T follicular helper cell (primary cell): ENCODE results near the gene LRRK1.

Experiments used
- DNase-seq: peaks from one replicate; pipeline ENCODE4 v3.0.0-alpha.2; 2020; ENCODE audit warnings: low read depth

Gene LRRK1

DNA sequence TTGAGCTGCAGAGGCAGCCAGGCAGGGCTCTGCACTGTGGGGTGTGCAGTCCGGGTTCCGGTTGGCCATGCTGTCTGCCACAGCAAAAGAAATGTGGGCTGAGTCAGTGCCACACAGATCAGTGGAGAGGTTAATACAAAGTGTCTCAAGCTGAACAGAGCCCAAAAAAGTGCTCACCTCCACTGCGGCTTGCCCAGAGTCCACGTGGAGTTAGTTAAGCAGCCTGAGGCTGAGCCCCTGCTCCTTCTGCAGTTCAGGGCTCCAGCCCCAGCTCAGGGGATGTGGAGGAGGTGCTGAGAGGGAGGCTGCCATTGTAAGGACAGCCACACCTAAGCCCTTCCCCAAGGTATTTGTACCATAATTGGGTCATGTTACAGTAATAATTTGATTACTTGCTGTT lies 85.3 kb downstream of the LRRK1 start:
- DNase-seq, result no peak

DNA sequence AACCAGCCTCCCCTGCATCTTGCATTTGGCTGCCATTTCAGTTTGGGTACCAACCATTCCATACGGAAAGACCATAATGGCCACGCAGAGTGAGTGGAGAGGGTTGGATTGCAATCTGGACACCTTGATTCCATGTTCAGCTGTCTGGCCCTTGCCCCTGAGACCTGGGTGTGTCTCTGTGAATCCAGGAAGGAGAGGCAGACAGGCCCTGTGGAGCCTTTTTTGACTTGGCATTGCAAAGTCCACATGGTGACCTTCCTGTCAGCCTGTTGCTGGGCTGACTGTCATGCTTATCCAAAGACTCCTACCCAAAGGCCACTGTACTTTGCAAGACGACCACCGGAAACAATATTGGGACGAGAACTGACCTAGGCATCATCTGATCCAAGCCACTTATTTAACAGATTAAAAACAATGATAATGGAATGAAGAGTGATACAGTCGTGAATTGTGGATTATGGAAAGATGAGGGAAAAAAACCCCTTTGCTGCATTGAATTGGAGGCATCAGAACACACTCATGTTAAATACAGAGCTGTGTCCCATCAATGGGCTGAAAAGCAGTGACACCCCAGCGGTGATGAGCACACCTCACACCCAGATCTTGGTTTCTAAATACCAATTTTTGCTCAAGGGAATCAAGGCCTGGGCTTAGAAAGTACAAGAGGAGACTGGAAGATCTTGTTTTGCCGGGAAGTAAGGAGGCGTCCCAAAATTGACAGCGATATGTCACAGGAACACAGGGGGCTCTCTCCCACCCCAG lies 86.0 kb downstream of the LRRK1 start:
- no peak for DNase-seq

DNA sequence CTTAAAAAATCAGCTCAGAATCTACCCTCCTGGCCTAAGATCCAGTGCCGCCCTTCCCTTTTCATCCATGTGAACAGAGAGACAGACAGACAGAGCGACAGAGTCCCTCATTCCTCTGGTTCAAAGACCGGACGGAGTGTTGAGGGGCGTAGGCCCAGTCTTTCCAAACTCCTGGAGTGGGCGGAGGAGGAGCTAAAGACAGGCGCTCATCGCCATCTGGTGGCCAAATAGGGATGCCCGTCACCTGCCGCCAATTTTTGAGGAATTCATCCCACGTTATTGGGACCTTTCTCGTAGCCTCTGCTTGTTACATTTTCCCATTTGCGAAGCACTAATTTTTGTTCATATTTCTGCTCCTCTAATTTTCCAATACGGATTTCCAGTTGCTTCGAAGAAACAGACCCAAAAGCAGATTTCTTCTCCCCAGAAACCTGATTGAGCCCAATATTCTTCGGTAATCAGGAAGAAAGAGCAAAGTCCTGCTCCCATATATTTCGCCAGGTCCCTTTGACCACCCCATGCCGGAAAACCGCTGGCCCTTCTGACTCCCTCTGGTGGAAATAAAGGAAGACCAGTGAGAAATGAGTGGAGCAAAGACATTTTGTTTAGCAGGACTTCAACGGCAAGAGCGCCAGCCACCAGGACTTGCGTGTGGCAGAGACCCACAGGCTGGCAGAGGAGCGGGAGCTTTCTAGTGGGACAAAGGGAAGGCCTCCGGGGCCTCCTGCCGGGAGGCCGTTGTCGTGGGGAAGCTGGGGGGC lies 88.0 kb downstream of the LRRK1 start:
- peak; percentile 37 for DNase-seq

DNA sequence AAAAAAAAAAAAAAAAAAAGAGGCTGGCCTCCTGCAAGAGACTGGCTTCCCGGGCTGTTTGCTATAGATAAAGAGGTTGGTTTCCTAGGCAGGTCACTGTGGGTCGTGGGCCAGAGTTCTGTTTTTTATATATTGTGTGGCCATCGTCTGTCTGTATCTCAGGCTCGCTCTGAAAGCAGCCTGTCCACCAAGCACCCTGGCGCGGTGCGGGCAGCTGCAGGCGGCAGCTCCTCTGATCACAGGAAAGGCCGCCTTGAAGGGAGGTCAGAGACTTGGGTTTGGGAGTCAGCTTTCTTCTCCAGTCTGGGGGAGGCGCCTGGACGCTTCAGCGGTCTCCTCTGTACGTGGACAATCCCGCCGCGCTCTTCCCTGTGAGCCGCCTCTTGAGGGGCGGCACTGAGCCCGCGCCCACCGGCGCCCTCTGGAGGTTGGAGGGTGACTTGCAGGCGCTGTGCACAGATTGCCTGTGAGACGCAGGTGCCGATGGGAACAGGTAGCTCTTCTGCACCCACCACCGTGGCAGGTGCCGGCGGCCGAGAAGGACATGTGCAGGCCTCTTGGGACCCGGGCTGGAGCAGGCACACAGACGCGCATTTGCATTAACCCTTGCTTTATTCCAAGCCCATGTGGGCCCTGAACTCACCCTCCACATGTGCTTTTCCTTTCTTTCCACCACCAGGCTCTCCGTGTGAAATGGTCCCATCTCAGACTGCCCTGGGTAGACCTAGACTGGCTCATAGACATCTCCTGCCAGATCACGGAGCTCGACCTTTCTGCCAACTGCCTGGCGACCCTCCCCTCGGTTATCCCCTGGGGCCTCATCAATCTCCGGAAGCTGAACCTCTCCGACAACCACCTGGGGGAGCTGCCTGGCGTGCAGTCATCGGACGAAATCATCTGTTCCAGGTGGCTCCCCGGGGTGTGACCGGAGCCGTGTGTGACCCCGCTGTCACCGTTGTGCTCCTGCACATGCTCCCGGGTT lies 89.3 kb downstream of the LRRK1 start:
- peak; percentile 73 for DNase-seq

DNA sequence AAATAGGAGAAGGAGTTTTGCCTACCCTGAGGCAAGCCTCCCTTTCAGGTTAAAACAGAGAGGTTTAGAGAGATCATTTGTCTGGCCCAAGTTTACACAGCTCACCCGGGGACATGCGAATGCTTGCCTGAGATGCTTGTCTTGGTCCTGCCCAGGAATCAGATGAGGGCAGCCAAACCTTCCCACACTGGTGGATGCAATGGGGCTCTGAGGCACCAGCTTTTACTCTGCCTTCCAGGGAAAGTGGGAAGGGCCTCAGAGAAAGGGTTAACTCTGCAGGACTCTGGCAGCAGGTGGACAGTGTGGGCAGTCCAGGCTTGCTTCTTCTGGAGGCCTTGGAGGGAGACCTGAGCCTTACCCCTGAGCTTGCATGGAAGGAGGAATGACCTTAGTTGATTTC lies 90.0 kb downstream of the LRRK1 start:
- DNase-seq, result no peak

DNA sequence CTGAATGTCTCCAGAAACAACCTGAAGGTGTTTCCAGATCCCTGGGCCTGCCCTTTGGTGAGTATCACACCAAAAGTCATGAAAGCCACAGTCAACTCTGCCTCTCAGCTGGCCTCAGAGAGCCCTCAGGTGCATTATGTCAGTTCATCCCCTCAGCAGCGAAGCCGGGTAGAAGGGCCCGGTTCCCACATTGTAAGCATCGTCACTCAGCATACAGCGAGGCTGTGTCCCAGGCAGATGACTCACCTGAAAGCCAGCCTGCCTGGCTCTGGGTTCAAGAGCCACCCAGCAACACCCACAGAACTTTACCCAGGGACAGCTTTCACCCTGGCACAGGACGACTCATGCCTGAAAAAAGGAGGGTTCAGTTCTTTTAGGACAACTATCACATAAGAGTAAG lies 91.6 kb downstream of the LRRK1 start:
- no peak for DNase-seq

DNA sequence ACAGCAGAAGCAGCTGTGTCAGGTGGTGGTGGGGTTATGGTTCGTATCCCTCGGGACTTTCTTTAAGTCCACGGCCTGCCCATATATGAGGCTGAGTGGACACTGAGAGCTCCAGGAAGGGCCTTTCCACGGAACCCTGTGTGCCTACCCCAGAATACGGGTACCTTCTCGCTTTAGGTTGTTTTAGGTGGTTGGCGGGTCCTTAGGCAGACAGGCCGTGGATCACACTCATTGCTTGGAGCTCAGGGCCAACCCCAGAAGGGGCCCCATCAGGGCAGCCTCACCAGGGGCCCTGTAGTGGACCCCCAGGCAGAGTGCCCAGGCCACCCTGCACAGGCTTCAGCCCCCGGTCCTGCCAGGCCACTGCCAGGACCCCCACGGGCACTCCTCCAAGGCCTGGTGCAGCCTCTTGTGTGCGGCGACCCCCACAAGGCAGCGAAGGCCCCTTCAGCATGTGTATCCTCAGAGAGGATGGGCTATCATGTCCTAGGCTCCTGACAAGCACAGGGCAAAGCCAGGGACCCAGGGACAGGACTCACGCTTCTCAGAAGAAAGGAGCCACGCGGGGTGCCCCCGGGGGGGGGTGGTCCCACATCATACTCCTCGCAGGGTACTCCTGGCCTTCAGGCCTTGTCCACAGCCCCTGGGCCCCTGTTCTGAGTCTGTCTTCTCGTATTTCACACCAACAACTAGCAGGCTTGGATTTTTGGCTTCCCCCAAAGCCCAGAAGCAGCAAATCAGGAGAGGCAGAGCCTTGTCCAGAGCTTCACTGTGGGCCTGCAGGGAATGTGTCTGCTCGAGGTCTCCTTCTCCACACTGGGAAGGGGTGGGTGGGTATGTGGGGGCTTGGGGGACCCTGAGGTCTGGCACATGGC lies 93.4 kb downstream of the LRRK1 start:
- DNase-seq, result no peak

DNA sequence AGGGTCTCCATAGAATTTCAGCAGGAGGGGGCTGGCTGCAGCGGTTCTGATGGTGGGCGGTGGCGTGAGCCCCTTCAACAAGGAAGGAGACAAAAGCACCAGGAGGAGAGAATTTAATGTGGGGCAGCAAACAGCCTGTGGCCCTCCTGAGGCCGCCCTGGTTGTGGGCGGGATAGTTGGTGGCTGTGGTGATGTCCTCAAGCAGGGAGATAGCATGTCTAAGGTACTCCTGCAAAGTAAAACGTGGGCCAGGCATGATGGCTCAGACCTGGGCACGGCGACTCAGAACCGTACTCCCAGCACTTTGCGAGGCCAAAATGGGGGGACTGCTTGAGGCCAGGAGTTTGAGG lies 94.0 kb downstream of the LRRK1 start:
- DNase-seq, result no peak

DNA sequence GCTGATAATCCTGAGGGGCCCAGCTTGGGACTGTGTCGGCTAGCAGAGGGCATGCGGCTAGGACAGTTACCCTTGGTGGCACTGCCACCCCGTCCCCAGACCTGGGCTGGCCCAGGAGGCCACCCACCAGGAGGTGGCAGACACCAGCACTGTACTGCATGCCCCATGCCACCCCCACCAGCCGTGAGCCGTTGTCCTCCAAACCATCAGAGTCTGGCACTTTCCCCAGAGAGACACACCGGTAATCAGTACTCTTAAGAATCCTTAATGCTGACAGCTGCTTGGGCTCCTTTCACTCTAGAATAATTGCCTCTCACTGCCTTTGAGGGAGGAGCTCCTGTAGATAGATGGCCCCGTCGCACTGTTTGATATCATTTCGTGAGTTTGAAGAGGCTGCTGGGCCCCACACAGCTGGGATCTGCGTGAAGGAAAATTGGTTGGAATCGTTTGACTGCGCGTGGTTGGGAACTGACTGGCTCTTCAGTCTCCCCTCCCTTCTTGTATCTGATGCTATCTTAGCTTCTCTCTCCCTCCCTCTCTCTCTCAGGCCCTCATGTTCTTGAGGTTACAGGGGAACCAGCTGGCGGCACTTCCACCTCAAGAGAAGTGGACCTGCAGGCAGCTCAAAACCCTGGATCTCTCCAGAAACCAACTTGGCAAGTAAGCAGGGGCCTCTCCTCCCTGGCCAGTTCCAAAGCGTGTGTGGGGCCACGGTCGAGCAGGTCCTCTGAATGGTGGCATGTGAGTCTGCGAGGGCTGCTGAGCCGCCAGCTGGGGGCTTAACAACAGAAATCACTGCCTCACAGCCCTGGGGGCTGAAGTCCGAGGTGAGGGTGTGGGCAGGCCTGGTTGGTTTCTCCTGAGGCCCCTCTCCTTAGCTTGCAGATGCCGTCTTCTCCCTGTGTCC lies 94.9 kb downstream of the LRRK1 start:
- no peak for DNase-seq

DNA sequence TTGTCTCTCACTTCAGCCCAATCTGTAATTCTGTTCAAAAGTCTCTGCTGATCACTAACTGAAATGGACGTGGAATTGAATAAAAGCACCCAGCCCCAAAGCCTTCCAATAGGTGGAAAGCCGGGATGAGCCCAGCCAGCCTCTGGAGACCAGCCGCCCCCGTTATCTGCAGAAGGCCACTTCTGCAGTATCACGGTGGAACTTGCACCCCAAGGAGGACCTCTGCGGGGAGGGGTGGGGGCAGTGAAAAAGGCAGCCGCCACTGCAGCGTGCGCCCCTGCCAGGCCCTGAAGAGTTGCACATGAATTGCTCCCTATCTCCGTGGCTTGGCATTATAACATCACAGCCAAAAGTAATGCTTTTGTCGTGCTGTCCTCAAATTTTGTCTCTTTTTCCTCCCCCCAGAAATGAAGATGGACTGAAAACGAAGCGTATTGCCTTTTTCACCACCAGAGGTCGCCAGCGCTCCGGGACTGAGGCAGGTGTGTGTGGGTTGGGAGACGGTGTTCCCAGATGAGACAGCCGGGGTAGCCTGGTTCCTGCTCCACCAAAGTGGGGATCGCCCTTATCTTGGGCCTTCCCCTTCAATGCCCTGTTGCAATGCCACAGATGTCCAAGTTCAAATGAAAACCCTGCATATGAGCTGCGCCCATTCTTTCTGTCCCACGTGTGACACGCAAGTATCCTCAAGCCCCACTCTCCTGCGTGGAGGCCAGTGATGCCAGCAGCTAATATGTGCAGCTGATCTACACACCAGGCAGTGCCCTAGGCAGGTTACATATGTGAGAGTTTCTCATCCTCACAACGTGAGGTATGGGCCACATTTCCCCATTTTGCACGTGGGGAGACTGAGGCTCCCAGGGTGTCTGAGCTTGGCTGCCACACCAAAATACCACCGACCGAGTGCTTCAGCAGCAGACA lies 96.0 kb downstream of the LRRK1 start:
- DNase-seq, result peak; percentile 52

DNA sequence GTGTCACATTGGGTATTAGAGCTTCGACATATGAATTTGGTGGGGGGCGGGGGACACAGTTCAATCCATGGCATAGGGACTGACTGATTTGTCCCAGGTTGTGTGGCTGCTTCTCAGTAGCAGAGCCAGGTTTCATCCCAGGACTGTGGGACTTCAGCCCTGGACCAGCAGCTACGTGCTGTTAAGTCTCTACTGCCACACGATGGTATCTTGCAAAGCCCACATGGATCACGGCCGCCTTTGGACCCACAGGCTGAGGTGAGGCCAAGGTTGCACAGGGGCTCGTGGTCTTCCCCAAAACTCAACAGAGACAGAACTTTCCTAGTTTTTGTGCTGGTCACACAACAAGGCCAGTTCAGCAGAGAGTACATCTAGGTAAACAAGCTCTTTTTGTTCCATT lies 97.4 kb downstream of the LRRK1 start:
- DNase-seq, result no peak

DNA sequence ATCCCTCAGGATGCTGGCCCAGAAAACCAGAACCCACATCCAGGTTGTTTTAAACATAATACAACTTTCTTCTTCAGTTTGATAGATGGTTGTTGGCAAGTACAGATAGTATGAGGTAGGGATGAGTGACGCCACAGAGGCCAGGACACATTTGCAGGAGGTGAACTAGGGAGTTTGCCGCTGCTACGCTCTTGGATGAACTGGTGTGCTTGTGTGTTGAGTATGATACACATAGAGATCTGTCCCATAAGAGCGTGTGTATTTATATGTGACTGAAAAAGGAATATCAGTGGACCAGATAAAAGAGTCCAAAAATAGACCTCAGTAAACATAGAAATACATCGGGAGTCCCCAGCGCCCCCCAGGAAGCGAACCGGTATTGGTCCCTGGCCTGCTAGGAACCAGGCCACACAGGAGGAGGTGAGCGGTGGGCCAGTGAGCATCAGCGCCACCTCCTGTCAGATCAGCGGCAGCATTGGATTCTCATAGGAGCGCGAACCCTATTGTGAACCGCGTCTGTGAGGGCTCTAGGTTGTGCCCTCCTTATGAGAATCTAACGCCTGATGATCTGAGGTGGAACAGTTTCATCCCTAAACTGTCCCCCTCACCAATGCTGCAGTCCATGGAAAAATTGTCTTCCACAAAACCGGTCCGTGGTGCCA lies 98.1 kb downstream of the LRRK1 start:
- no peak for DNase-seq

DNA sequence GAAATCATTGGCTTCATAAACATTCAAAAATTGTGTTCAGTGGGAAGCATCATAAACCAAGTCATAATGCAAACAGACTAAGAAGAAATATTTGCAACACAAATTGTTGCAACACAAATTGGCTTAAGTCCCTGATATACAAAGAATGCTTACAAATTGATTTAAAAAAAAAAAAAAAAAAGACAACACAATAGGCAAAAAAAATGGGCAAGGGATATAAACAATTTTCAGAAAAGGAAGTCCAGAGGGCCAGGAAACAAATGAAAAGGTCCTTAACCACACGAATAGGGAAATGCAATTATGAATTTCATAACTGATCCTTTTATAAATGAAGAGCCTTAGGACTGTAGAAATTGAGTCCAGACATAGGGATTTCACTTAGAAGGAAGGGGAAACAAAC lies 98.9 kb downstream of the LRRK1 start:
- no peak for DNase-seq

DNA sequence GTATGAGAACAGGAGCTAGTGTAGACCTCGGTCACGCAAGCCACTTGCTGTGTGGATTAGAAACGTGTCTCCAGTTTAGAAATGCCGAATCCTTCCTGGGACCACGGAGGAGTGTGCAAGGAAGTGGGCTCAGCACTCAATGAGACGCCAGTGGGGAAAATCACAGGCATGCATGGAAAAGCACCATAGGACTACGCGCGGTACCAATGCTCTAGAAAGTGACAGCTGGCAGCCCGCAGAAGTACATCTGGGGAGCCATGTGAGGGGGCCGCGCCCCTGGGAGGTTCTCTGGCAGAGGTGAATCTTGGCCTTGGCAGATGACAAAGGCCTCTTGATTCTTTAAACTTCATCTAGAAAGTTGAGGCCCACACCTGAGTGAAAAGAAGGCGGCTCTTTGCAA lies 99.3 kb downstream of the LRRK1 start:
- no peak for DNase-seq

DNA sequence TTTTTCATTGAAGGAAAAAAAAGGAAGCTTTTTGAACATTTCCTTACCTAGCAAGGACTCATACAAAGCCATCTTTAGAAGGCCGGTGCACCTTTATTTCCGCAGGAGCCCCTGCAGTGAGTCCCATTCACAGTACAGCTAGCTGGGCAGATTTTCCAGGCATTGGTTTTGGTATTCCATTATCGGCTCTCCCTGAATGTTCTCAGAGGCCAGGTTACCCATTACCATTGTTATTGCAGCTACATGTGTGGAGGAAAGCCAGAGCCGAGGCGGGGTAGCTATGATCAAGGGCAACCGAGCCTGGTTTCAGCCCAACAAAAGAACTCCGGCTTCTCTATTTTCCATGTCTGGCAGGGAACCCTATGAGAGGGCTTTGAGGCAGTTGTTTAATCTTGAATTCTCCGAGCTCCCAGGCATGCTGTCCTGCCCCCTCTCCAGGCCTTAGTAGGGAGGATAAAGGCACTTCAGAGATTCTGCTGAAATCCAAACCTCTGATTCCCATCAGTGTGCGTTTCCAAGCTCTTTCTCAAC lies 100.3 kb downstream of the LRRK1 start:
- no peak for DNase-seq

DNA sequence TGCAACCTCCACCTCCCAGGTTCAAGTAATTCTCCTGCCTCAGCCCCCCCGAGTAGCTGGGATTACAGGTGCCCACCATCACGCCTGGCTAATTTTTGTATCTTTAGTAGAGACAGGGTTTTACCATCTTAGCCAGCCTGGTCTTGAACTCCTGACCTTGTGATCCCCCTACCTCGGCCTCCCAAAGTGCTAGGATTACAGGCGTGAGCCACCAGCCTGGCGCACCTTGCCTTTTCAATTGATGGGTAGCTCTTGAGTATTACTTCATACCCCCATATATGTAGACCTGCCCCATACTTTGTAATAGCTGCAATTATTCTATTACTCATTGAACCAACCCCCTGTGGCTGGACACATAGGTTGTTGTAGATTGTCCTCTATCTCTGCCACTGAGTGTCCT lies 101.3 kb downstream of the LRRK1 start:
- no peak for DNase-seq

DNA sequence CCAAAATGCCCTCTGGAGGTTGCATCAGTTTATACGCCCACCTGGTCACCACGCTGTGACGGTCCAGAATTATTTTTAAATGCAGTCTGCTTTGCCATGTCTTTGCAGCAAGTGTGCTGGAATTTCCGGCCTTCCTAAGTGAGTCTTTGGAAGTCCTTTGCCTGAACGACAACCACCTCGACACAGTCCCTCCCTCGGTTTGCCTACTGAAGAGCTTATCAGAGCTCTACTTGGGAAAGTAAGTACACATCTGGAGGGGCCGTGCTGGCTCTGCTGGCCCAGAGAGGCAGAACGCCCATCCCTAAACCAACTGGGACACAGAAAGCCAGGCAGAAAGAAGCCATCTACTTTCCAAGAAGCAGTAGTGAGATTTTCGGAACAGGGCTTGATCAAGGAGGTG lies 101.8 kb downstream of the LRRK1 start:
- no peak for DNase-seq

DNA sequence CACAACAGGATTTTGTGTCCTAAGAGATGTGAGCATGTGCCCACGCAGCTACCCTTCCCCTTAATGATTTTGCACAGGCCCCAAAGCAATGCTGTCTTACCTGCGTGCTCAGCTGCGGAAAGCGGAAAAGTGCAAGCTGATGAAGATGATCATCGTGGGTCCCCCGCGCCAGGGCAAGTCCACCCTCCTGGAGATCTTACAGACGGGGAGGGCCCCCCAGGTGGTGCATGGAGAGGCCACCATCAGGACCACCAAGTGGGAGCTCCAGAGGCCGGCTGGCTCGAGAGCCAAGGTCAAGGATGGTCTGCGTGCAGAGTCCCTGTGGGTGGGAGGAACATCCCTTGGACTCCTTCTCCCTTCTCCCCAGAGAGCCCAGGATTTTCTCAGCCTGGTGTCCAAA lies 103.1 kb downstream of the LRRK1 start:
- DNase-seq, result no peak

DNA sequence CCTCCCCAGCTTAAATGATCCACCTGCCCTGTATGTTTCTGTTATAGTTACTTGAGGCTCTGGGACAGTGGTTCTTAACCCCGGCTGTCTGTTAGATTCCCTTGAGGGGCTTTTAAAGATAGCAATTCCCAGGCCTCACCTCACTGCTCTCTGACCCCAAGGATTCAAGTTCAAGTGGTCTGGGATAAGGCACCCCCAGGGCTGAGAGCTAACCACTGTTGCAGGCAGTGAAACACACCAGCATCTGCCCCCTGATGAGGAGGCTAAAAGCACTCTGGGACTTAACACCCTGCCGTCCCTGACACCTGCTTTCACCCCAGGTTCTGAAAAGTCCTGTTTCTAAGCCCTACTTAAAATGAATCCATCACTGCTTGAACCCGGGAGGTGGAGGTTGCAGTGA lies 103.7 kb downstream of the LRRK1 start:
- no peak for DNase-seq
